DMS 273 treated with DMSO at 0.1 percent for 48 hours (cell line): Measurements from ENCODE around the gene ZNF160.
A peak's percentile ranks its signal among the peaks of the same experiment; 100 is the strongest.
"Not testable (repeated sequence)": the region's sequence is repeated elsewhere in the genome, so short reads cannot be mapped to it uniquely, and the experiment has no call there.

ENCODE experiments used
- DNase-seq: peaks from one replicate; lab custom pipeline; 2025; lab: John Stamatoyannopoulos, UW

Gene ZNF160

GRCh38 chr19:53091413-53092254, 11.6 kb downstream of the ZNF160 start:
- no peak for DNase-seq

GRCh38 chr19:53088091-53088490, 15.1 kb downstream of the ZNF160 start:
- DNase-seq, result no peak

- no peak for DNase-seq
These were observed 16.3 kb downstream of the ZNF160 start for GRCh38 chr19:53086949-53087348.

- DNase-seq, result no peak
These were observed 17.7 kb downstream of the ZNF160 start for GRCh38 chr19:53085496-53085895.

- no peak for DNase-seq
These were observed 20.3 kb downstream of the ZNF160 start for GRCh38 chr19:53082929-53083328.

- no peak for DNase-seq
These were observed 23.8 kb downstream of the ZNF160 start for GRCh38 chr19:53079313-53079924.

- DNase-seq, result no peak
These were observed 24.6 kb downstream of the ZNF160 start for GRCh38 chr19:53078668-53079067.

- DNase-seq, result no peak
These were observed 26.2 kb downstream of the ZNF160 start for GRCh38 chr19:53076984-53077383.

GRCh38 chr19:53068834-53069233, 34.4 kb downstream of the ZNF160 start:
- no peak for DNase-seq

- DNase-seq, result no peak
These were observed 35.0 kb downstream of the ZNF160 start for GRCh38 chr19:53068199-53068598.

- DNase-seq, result no peak
These were observed 45.2 kb downstream of the ZNF160 start for GRCh38 chr19:53057904-53058580.

GRCh38 chr19:53055117-53055516, 48.1 kb downstream of the ZNF160 start:
- DNase-seq, result no peak

GRCh38 chr19:53047379-53047778, 55.8 kb downstream of the ZNF160 start:
- DNase-seq, result no peak

GRCh38 chr19:53045536-53045935, 57.7 kb downstream of the ZNF160 start:
- no peak for DNase-seq

- DNase-seq, result no peak
These were observed 61.9 kb downstream of the ZNF160 start for GRCh38 chr19:53041366-53041765.

GRCh38 chr19:53037101-53038097, 65.8 kb downstream of the ZNF160 start:
- peak; percentile 25 for DNase-seq

GRCh38 chr19:53034948-53035675, 68.1 kb downstream of the ZNF160 start:
- no peak for DNase-seq

- DNase-seq, result no peak
These were observed 69.2 kb downstream of the ZNF160 start for GRCh38 chr19:53034054-53034453.

- not testable (repeated sequence) for DNase-seq
These were observed 74.9 kb downstream of the ZNF160 start for GRCh38 chr19:53028306-53028705.

- DNase-seq, result no peak
These were observed 83.5 kb downstream of the ZNF160 start for GRCh38 chr19:53019684-53020083.
